Naive thymus-derived CD4-positive, alpha-beta T cell (primary cell): ENCODE measurements around the gene C11orf58. TPM values are rescaled to one million over a fixed set of nuclear protein-coding genes. Genes with fewer than 3 reads are reported as not detected.
A peak's percentile ranks its signal among the peaks of the same experiment; 100 is the strongest.

Source experiments
- ATAC-seq: fragments of 150-1000 bp; cut with Tn5 transposase; 2 replicates; pipeline ENCODE4 v1.10.0; 2021; ENCODE audit warnings: mild to moderate bottlenecking, moderate library complexity
- CTCF ChIA-PET: fragments of 350-600 bp; sonication (Branson Sonifier 250); formaldehyde crosslinking; loops from one replicate; lab custom pipeline; 2021; ENCODE audit warnings: antibody characterized with exemption; lab: Charles Lee
- POLR2A ChIA-PET: fragments of 350-600 bp; sonication (Branson Sonifier 250); formaldehyde crosslinking; loops from one replicate; lab custom pipeline; 2021; ENCODE audit warnings: antibody characterized with exemption, inconsistent platforms; lab: Charles Lee
- DNase-seq, 9 donors: peaks; one replicate each; pipeline versions ENCODE4 v3.0.0 to v3.0.0-alpha.2; 2020 to 2022; ENCODE audit warnings: mixed read lengths in 1 of 9
- H3K27ac ChIP-seq: one replicate; pipeline ENCODE4 v1.7.0; 2013; ENCODE audit warnings: mild to moderate bottlenecking, low read depth, low read length, moderate library complexity
- H3K27me3 ChIP-seq, 2 donors: one replicate each; pipeline ENCODE4 v1.7.0; 2013; ENCODE audit warnings: low read length in 2 of 2, mild to moderate bottlenecking in 2 of 2, moderate library complexity in 2 of 2; ENCODE audit not compliant: control insufficient read depth in 2 of 2, insufficient read depth in 2 of 2
- H3K36me3 ChIP-seq, 3 experiments: 1 replicate in 2 of 3; 2 replicates in 1 of 3; pipeline ENCODE4 v1.7.0; 2013; ENCODE audit warnings: low read length in 3 of 3, mild to moderate bottlenecking in 3 of 3, moderate library complexity in 1 of 3; ENCODE audit not compliant: insufficient read depth in 3 of 3, control insufficient read depth in 2 of 3
- H3K4me1 ChIP-seq, 2 donors: one replicate each; pipeline ENCODE4 v1.7.0; 2013; ENCODE audit warnings: low read length in 2 of 2, mild to moderate bottlenecking in 2 of 2, moderate library complexity in 1 of 2; ENCODE audit not compliant: control insufficient read depth in 2 of 2, insufficient read depth in 2 of 2
- H3K4me3 ChIP-seq: 2 replicates; pipeline ENCODE4 v1.7.0; 2013; ENCODE audit warnings: mild to moderate bottlenecking, low read length
- H3K9me3 ChIP-seq, 3 experiments: 1 replicate in 2 of 3; 2 replicates in 1 of 3; pipeline ENCODE4 v1.7.0; 2013; ENCODE audit warnings: low read length in 3 of 3; ENCODE audit not compliant: control insufficient read depth in 2 of 3
- H3K27ac Mint-ChIP-seq, 9 donors: one replicate each; pipeline ENCODE4 v1.8.0; 2020 to 2022; ENCODE audit warnings: mixed read lengths in 9 of 9, mild to moderate bottlenecking in 8 of 9, moderate library complexity in 5 of 9, inconsistent platforms in 2 of 9
- H3K27me3 Mint-ChIP-seq, 5 donors: one replicate each; pipeline ENCODE4 v1.8.0; 2021 to 2022; ENCODE audit warnings: mixed read lengths in 5 of 5, mild to moderate bottlenecking in 1 of 5
- H3K36me3 Mint-ChIP-seq, 5 donors: one replicate each; pipeline ENCODE4 v1.8.0; 2020 to 2022; ENCODE audit warnings: mixed read lengths in 5 of 5, mild to moderate bottlenecking in 3 of 5, inconsistent platforms in 1 of 5
- H3K4me1 Mint-ChIP-seq, 7 donors: one replicate each; pipeline ENCODE4 v1.8.0; 2020 to 2022; ENCODE audit warnings: mixed read lengths in 7 of 7, mild to moderate bottlenecking in 3 of 7, inconsistent platforms in 1 of 7
- H3K4me3 Mint-ChIP-seq, 10 donors: one replicate each; pipeline ENCODE4 v1.8.0; 2020 to 2022; ENCODE audit warnings: mild to moderate bottlenecking in 10 of 10, mixed read lengths in 10 of 10, moderate library complexity in 6 of 10, inconsistent platforms in 2 of 10
- H3K9me3 Mint-ChIP-seq, 11 donors: one replicate each; pipeline ENCODE4 v1.8.0; 2020 to 2022; ENCODE audit warnings: mixed read lengths in 11 of 11, mild to moderate bottlenecking in 4 of 11, inconsistent platforms in 1 of 11, moderate library complexity in 1 of 11
- intact Hi-C, 2 donors: fragments of 100-400 bp; cut with micrococcal nuclease; formaldehyde crosslinking; loops; one replicate each; pipeline ENCODE4 v1.15.1; 2023
- polyA plus RNA-seq, 2 donors: library from polyadenylated mRNA; unstranded; fragments of 300-500 nt; fragmentation: Illumina TruSeq; gene quantifications; one replicate each; pipeline ENCODE4 v1.2.3, GENCODE V29; 2021
- total RNA-seq, 6 experiments: library from RNA in 5 of 6; stranded (reverse) in 5 of 6; gene quantifications; 1 replicate in 5 of 6; 2 replicates in 1 of 6; pipeline ENCODE4 v1.2.3 and lab custom pipeline; 2021 to 2026

The C11orf58 gene
- total and polyA plus RNA-seq, 7 experiments from 2014 or later, result 116 to 260 (median 165) TPM

DNA sequence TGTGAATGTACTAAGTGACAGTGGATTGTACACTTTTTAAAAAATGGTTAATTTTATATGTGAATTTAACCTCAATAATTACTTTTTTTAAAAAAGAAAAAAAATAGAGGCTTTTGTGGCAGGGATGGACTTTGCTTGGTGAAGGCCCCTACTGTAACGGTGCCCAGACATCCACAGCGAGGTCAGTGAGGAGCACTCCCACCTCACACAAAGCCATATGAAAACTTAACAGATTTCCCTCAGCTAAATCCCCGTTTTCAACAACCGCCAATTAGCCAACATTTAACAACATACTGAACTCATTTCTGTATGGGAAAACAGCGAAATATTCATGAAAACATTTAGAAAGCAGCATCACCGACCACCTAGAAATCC is 642 bp upstream of the C11orf58 start:
- Histone ChIP-seq H3K36me3 (peaks cover 0 to 4% (median 0%) of the 10 kb centered on the region in 3 experiments), H3K27me3 (no peaks in the 10 kb centered on the region), H3K4me1 (peaks cover 28% of the 10 kb centered on the region in 2 donors), H3K9me3 (no peaks in the 10 kb centered on the region), H3K27ac (peak overlapping the region; percentile 98), H3K4me3 (peak overlapping the region; percentile 92)
- Mint-ChIP-seq H3K9me3 (peaks cover 0 to 3% (median 0%) of the 10 kb centered on the region in 11 donors), H3K27ac (peak overlapping the region in 2 of 9 donors; percentile 83 to 97), H3K27me3 (peaks cover 0 to 8% (median 0%) of the 10 kb centered on the region in 5 donors), H3K4me1 (peaks cover 6 to 26% (median 17%) of the 10 kb centered on the region in 7 donors), H3K4me3 (peak overlapping the region in 5 of 10 donors; percentile 72 to 87 (median 77)), H3K36me3 (peaks cover 0 to 10% (median 4%) of the 10 kb centered on the region in 5 donors)
- DNase-seq (peak in 1 of 9 donors; percentile 9), ATAC-seq (peak; percentile 0)
- intact Hi-C loops, result loop anchor here (1.0 to 10.0 kb wide), 12 partner anchors 132 to 1896 kb away; partner anchors contain the start of genes RPS13 (in 2 of the 2), SERGEF (in 2 of the 2), NCR3LG1 (in 1 of the 2) and NUCB2 (in 1 of the 2)
- ChIA-PET CTCF (interaction anchor here (0.6 kb wide), 1 partner anchor 96 kb away, joined by 3 read pairs; no protein-coding TSS in a partner anchor), POLR2A (interaction anchor here (0.6 to 3.3 kb wide), 11 partner anchors 8 to 340 kb away, joined by 3 to 26 read pairs (median 3); partner anchors contain the start of gene RPS13)

DNA sequence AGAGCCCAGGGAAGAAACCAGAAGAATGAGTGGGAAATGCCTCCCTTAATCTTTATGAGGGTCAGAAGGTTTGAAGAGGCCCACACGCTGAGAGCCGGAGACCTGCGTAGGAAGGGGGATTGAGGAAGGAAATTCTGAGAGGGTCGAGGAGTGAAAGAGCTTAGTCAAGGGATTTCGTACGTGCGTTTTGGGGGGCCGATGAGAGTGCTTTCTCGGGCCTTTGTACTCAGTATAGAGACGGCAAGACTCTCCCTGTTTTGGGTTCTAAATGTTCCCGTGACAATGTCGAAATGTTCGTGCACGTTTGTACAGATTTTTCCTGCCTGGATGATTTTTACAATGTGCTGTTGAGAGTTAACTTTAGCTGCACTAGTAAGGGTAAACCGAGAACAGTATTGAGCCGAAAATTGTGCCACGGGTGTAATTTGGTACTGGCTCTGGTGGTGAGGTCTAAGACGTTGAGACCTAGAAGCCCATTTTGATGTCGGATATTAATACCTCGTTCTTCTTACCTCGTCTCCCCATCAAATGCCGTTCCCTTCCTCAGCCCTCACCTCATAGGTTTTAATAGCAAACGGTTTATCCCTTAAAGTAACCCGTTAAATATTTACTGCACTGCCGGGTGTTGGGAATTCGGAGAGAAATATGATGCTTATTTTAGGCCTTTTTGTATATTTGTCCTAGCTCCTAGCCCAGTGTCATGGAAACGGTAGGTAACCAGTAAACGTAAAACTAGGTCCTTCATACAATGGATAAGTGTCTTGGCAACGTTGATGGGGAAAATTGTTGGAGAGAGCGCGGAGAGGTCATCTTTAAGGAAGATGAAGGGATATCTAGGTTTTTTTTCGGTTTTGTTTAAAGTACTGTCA is 734 bp downstream of the C11orf58 start:
- H3K36me3 Mint-ChIP-seq, result peaks cover 0 to 15% (median 6%) of the 10 kb centered on the region in 5 donors
- H3K27me3 Mint-ChIP-seq, result peaks cover 0 to 3% (median 0%) of the 10 kb centered on the region in 5 donors
- ChIA-PET POLR2A (interaction anchor here (0.6 to 3.3 kb wide), 10 partner anchors 9 to 1656 kb away, joined by 3 to 26 read pairs (median 3); partner anchors contain the start of gene SERGEF), CTCF (interaction anchor here (0.7 kb wide), 1 partner anchor 407 kb away, joined by 3 read pairs; no protein-coding TSS in a partner anchor)
- Histone ChIP-seq H3K4me3 (peak overlapping the region; percentile 92), H3K9me3 (no peaks in the 10 kb centered on the region), H3K27me3 (no peaks in the 10 kb centered on the region), H3K4me1 (peaks cover 28 to 34% of the 10 kb centered on the region in 2 donors), H3K27ac (peak overlapping the region; percentile 98), H3K36me3 (peaks cover 0 to 4% (median 0%) of the 10 kb centered on the region in 3 experiments)
- intact Hi-C loops, result loop anchor here (1.0 to 10.0 kb wide), 12 partner anchors 133 to 1895 kb away; partner anchors contain the start of genes RPS13 (in 2 of the 2), SERGEF (in 2 of the 2), NCR3LG1 (in 1 of the 2) and NUCB2 (in 1 of the 2)
- peak in 4 of 9 donors; percentile 14 to 43 (median 26) for DNase-seq
- H3K4me1 Mint-ChIP-seq, result peaks cover 6 to 37% (median 24%) of the 10 kb centered on the region in 7 donors
- H3K4me3 Mint-ChIP-seq, result no peak overlapping the region
- ATAC-seq, result no peak
- no peak overlapping the region for H3K27ac Mint-ChIP-seq
- no peaks in the 10 kb centered on the region for H3K9me3 Mint-ChIP-seq

DNA sequence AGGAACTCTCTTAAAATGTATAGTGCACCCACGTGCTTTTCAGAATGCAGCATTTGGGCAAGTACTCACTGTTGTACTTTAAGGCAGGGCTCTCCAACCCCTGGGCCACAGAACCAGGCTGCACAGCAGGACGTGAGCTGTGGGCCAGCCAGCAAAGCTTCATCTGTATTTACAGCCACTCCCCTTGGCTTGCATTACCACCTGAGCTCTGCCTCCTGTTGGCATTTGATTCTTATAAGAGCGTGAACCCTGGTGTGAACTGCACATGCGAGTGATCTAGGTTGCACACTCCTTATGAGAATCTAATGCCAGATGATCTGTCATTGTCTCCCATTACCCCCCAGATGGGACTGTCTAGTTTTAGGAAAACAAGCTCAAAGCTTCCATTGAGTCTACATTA is 3.0 kb downstream of the C11orf58 start:
- H3K4me3 Mint-ChIP-seq, result peak overlapping the region in 8 of 10 donors; percentile 10 to 81 (median 74)
- POLR2A ChIA-PET, result interaction anchor here (1.0 kb wide), 1 partner anchor 21 kb away, joined by 3 read pairs; no protein-coding TSS in a partner anchor
- DNase-seq, result no peak
- H3K9me3 Mint-ChIP-seq, result peaks cover 0 to 2% (median 0%) of the 10 kb centered on the region in 11 donors
- no peaks in the 10 kb centered on the region for H3K27me3 Mint-ChIP-seq
- peaks cover 6 to 60% (median 43%) of the 10 kb centered on the region in 7 donors for H3K4me1 Mint-ChIP-seq
- H3K27me3 ChIP-seq, result no peaks in the 10 kb centered on the region
- no peaks in the 10 kb centered on the region for H3K9me3 ChIP-seq
- intact Hi-C loops, result no loop called here
- CTCF ChIA-PET, result no interaction called here
- no peak overlapping the region for H3K4me3 ChIP-seq
- peaks cover 0 to 18% (median 0%) of the 10 kb centered on the region in 3 experiments for H3K36me3 ChIP-seq
- ATAC-seq, result no peak
- H3K27ac Mint-ChIP-seq, result peak overlapping the region in 5 of 9 donors; percentile 35 to 79 (median 64)
- peaks cover 28 to 34% of the 10 kb centered on the region in 2 donors for H3K4me1 ChIP-seq
- H3K36me3 Mint-ChIP-seq, result peaks cover 0 to 33% (median 19%) of the 10 kb centered on the region in 5 donors
- H3K27ac ChIP-seq, result peak overlapping the region; percentile 2

DNA sequence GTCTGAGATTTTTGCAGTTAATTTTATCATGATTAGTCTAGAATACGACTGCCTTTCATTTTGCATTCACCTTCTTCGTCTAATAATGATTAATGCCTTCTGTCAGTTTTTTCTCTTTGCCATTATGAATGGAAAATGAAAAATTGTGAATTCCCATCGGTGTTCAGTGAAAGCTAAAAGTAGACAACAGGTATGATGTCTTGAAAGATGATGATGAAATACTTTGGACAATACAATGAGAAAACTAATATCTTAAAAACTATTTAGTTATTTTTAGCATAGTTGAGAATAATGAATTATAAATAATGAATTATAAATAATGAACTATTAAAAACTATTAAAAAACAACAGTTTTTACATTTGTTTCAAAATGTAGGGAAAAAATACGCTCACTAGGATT is 5.0 kb downstream of the C11orf58 start:
- DNase-seq (no peak), ATAC-seq (no peak)
- ChIA-PET CTCF (no interaction called here), POLR2A (no interaction called here)
- peaks cover 28 to 34% of the 10 kb centered on the region in 2 donors for H3K4me1 ChIP-seq
- Mint-ChIP-seq H3K9me3 (peaks cover 0 to 2% (median 0%) of the 10 kb centered on the region in 11 donors), H3K27ac (peak overlapping the region in 5 of 9 donors; percentile 20 to 75 (median 56)), H3K36me3 (peaks cover 0 to 42% (median 25%) of the 10 kb centered on the region in 5 donors), H3K27me3 (no peaks in the 10 kb centered on the region), H3K4me3 (peak overlapping the region in 7 of 10 donors; percentile 6 to 63 (median 47)), H3K4me1 (peaks cover 5 to 65% (median 43%) of the 10 kb centered on the region in 7 donors)
- H3K27me3 ChIP-seq, result no peaks in the 10 kb centered on the region
- H3K27ac ChIP-seq, result no peak overlapping the region
- H3K9me3 ChIP-seq, result no peaks in the 10 kb centered on the region
- H3K36me3 ChIP-seq, result peaks cover 3 to 38% (median 6%) of the 10 kb centered on the region in 3 experiments
- no peak overlapping the region for H3K4me3 ChIP-seq
- intact Hi-C loops, result no loop called here

DNA sequence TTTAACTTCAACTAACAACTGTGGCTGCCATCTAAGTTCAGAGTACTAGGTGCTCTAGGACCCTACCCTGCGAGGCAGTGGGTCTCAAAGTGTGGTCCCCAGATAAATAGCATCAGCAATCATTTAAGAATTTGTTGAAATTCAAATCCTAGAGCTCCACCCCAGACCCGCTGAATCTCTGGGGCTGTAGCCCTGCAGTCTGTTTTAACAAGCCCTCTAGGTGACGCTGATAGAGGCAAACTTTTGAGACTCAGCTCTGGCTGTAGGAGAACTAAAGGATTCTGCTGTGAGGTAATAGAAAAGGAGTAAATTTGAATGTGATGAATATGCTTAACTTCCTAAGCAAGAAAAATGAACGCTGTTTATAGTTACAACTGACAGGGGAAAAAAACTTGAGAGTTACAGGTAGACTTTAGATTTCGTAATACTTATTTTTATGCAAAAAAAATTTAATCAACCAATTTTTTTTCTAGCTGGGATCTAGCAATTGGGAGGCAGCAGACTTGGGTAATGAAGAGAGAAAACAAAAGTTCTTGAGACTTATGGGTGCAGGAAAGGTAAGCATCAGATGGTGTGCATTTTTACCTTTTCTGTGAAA is 5.8 kb downstream of the C11orf58 start:
- H3K27me3 Mint-ChIP-seq, result no peaks in the 10 kb centered on the region
- Histone ChIP-seq H3K4me1 (peaks cover 28 to 34% of the 10 kb centered on the region in 2 donors), H3K27ac (peak overlapping the region; percentile 29), H3K9me3 (no peaks in the 10 kb centered on the region), H3K27me3 (no peaks in the 10 kb centered on the region), H3K4me3 (no peak overlapping the region), H3K36me3 (peaks cover 3 to 34% (median 6%) of the 10 kb centered on the region in 3 experiments)
- H3K4me1 Mint-ChIP-seq, result peaks cover 5 to 68% (median 43%) of the 10 kb centered on the region in 7 donors
- intact Hi-C loops, result no loop called here
- H3K27ac Mint-ChIP-seq, result peak overlapping the region in 5 of 9 donors; percentile 7 to 82 (median 49)
- H3K4me3 Mint-ChIP-seq, result peak overlapping the region in 9 of 10 donors; percentile 1 to 56 (median 16)
- no peak for ATAC-seq
- H3K9me3 Mint-ChIP-seq, result peaks cover 0 to 2% (median 0%) of the 10 kb centered on the region in 11 donors
- CTCF ChIA-PET, result no interaction called here
- no peak for DNase-seq
- POLR2A ChIA-PET, result no interaction called here
- H3K36me3 Mint-ChIP-seq, result peaks cover 0 to 42% (median 29%) of the 10 kb centered on the region in 5 donors
